ENCODE results near the gene ALOX12B.

ALOX12B gene

GRCh38 chr17:8046929-8047768, 40.4 kb downstream of the ALOX12B start:
- TF ChIP-seq CTCF (IDR thresholded peaks at IDR 0.05; ENCODE audit: low read depth, low read length) = no peak
- no peak overlapping the region for H3K4me3 ChIP-seq (ENCODE audit: low read depth, low read length)

GRCh38 chr17:8046306-8046928, 41.1 kb downstream of the ALOX12B start:
- no peak for TF ChIP-seq CTCF (IDR thresholded peaks at IDR 0.05; ENCODE audit: low read depth, low read length)
- no peak overlapping the region for H3K4me3 ChIP-seq (ENCODE audit: low read depth, low read length)

- no peak for TF ChIP-seq CTCF (IDR thresholded peaks at IDR 0.05; ENCODE audit: low read depth, low read length)
- H3K4me3 ChIP-seq (ENCODE audit: low read depth, low read length) = no peak overlapping the region
Observed at GRCh38 chr17:8044819-8045810, 42.4 kb downstream of the ALOX12B start.

GRCh38 chr17:8041979-8042378, 45.5 kb downstream of the ALOX12B start:
- no peak overlapping the region for H3K4me3 ChIP-seq (ENCODE audit: low read depth, low read length)
- TF ChIP-seq CTCF (IDR thresholded peaks at IDR 0.05; ENCODE audit: low read depth, low read length) = no peak

- TF ChIP-seq CTCF (IDR thresholded peaks at IDR 0.05; ENCODE audit: low read depth, low read length) = peak; percentile 34; the same call in 1 of the 2 replicates
- no peak overlapping the region for H3K4me3 ChIP-seq (ENCODE audit: low read depth, low read length)
Observed at GRCh38 chr17:8041249-8041928, 46.1 kb downstream of the ALOX12B start.

GRCh38 chr17:8039611-8040168, 47.8 kb downstream of the ALOX12B start:
- TF ChIP-seq CTCF (IDR thresholded peaks at IDR 0.05; ENCODE audit: low read depth, low read length) = no peak
- H3K4me3 ChIP-seq (ENCODE audit: low read depth, low read length) = no peak overlapping the region

Data from WI38 (cell line).